ENCODE data around the gene MILR1.
"Not testable (repeated sequence)": the region's sequence is repeated elsewhere in the genome, so short reads cannot be mapped to it uniquely, and the experiment has no call there.

The MILR1 gene

GRCh38 chr17:64459284-64459747, 10.4 kb downstream of the MILR1 start:
- H3K4me3 ChIP-seq = no peak overlapping the region
- H3K9ac ChIP-seq (ENCODE audit: insufficient read length) = no peak overlapping the region
- no peak for DNase-seq (ENCODE audit: low read depth, low spot score)
- H3K9me3 ChIP-seq (ENCODE audit: low read depth, low read length) = no peaks in the 10 kb centered on the region
- TF ChIP-seq FOXP2 (optimal IDR thresholded peaks at IDR 0.05; ENCODE audit: control extremely low read depth, extremely low read length, insufficient read depth) = no peak
- TF ChIP-seq POLR2AphosphoS5 (IDR thresholded peaks at IDR 0.05; ENCODE audit: borderline replicate concordance, low read depth, low read length) = no peak
- no peak for TF ChIP-seq EZH2 (IDR thresholded peaks at IDR 0.05)
- H3K27ac ChIP-seq = no peak overlapping the region
- H3K36me3 ChIP-seq (ENCODE audit: insufficient read depth, low read length) = no peaks in the 10 kb centered on the region

- not testable (repeated sequence) for H3K27ac ChIP-seq; H3K9me3 ChIP-seq (ENCODE audit: low read depth, low read length); H3K36me3 ChIP-seq (ENCODE audit: insufficient read depth, low read length); H3K9ac ChIP-seq (ENCODE audit: insufficient read length); DNase-seq (ENCODE audit: low read depth, low spot score); H3K4me3 ChIP-seq
Measured at GRCh38 chr17:64459818-64460217, 10.9 kb downstream of the MILR1 start.

- no peak for DNase-seq (ENCODE audit: low read depth, low spot score)
Measured at GRCh38 chr17:64460955-64461354, 12.0 kb downstream of the MILR1 start.

GRCh38 chr17:64461788-64462187, 12.9 kb downstream of the MILR1 start:
- Histone ChIP-seq H3K9ac (ENCODE audit: insufficient read length) (no peak overlapping the region), H3K36me3 (ENCODE audit: insufficient read depth, low read length) (no peaks in the 10 kb centered on the region), H3K4me3 (no peak overlapping the region), H3K27ac (no peak overlapping the region), H3K9me3 (ENCODE audit: low read depth, low read length) (no peaks in the 10 kb centered on the region)
- TF ChIP-seq FOXP2 (optimal IDR thresholded peaks at IDR 0.05; ENCODE audit: control extremely low read depth, extremely low read length, insufficient read depth) = no peak
- no peak for TF ChIP-seq EZH2 (IDR thresholded peaks at IDR 0.05)
- TF ChIP-seq POLR2AphosphoS5 (IDR thresholded peaks at IDR 0.05; ENCODE audit: borderline replicate concordance, low read depth, low read length) = no peak
- no peak for DNase-seq (ENCODE audit: low read depth, low spot score)

More at GRCh38 chr17:64460955-64461354, 12.0 kb downstream of the MILR1 start:
- H3K4me3 ChIP-seq = no peak overlapping the region
- no peaks in the 10 kb centered on the region for H3K36me3 ChIP-seq (ENCODE audit: insufficient read depth, low read length)
- no peak overlapping the region for H3K9ac ChIP-seq (ENCODE audit: insufficient read length)
- no peaks in the 10 kb centered on the region for H3K9me3 ChIP-seq (ENCODE audit: low read depth, low read length)
- no peak overlapping the region for H3K27ac ChIP-seq
- TF ChIP-seq FOXP2 (optimal IDR thresholded peaks at IDR 0.05; ENCODE audit: control extremely low read depth, extremely low read length, insufficient read depth) (no peak), EZH2 (IDR thresholded peaks at IDR 0.05) (no peak), POLR2AphosphoS5 (IDR thresholded peaks at IDR 0.05; ENCODE audit: borderline replicate concordance, low read depth, low read length) (no peak)

- Histone ChIP-seq H3K4me3 (no peak overlapping the region), H3K9ac (ENCODE audit: insufficient read length) (no peak overlapping the region), H3K27ac (no peak overlapping the region), H3K9me3 (ENCODE audit: low read depth, low read length) (no peaks in the 10 kb centered on the region), H3K36me3 (ENCODE audit: insufficient read depth, low read length) (no peaks in the 10 kb centered on the region)
- TF ChIP-seq POLR2AphosphoS5 (IDR thresholded peaks at IDR 0.05; ENCODE audit: borderline replicate concordance, low read depth, low read length) (no peak), FOXP2 (optimal IDR thresholded peaks at IDR 0.05; ENCODE audit: control extremely low read depth, extremely low read length, insufficient read depth) (no peak), EZH2 (IDR thresholded peaks at IDR 0.05) (no peak)
- DNase-seq (ENCODE audit: low read depth, low spot score) = no peak
Measured at GRCh38 chr17:64466019-64466735, 17.3 kb downstream of the MILR1 start.

GRCh38 chr17:64466834-64467233, 17.9 kb downstream of the MILR1 start:
- H3K27ac ChIP-seq; H3K4me3 ChIP-seq; H3K36me3 ChIP-seq (ENCODE audit: insufficient read depth, low read length); H3K9me3 ChIP-seq (ENCODE audit: low read depth, low read length); H3K9ac ChIP-seq (ENCODE audit: insufficient read length); DNase-seq (ENCODE audit: low read depth, low spot score): not testable (repeated sequence)

GRCh38 chr17:64470625-64471024, 21.7 kb downstream of the MILR1 start:
- no peak overlapping the region for H3K27ac ChIP-seq
- no peak for DNase-seq (ENCODE audit: low read depth, low spot score)
- no peak for TF ChIP-seq POLR2AphosphoS5 (IDR thresholded peaks at IDR 0.05; ENCODE audit: borderline replicate concordance, low read depth, low read length)
- no peak for TF ChIP-seq EZH2 (IDR thresholded peaks at IDR 0.05)
- no peak for TF ChIP-seq FOXP2 (optimal IDR thresholded peaks at IDR 0.05; ENCODE audit: control extremely low read depth, extremely low read length, insufficient read depth)
- H3K9ac ChIP-seq (ENCODE audit: insufficient read length) = no peak overlapping the region
- no peaks in the 10 kb centered on the region for H3K36me3 ChIP-seq (ENCODE audit: insufficient read depth, low read length)
- no peaks in the 10 kb centered on the region for H3K9me3 ChIP-seq (ENCODE audit: low read depth, low read length)
- no peak overlapping the region for H3K4me3 ChIP-seq

GRCh38 chr17:64471440-64471839, 22.5 kb downstream of the MILR1 start:
- no peak for DNase-seq (ENCODE audit: low read depth, low spot score)
- TF ChIP-seq EZH2 (IDR thresholded peaks at IDR 0.05) (no peak), POLR2AphosphoS5 (IDR thresholded peaks at IDR 0.05; ENCODE audit: borderline replicate concordance, low read depth, low read length) (no peak), FOXP2 (optimal IDR thresholded peaks at IDR 0.05; ENCODE audit: control extremely low read depth, extremely low read length, insufficient read depth) (no peak)
- H3K9me3 ChIP-seq (ENCODE audit: low read depth, low read length) = no peaks in the 10 kb centered on the region
- H3K9ac ChIP-seq (ENCODE audit: insufficient read length) = no peak overlapping the region
- no peaks in the 10 kb centered on the region for H3K36me3 ChIP-seq (ENCODE audit: insufficient read depth, low read length)
- no peak overlapping the region for H3K4me3 ChIP-seq
- no peak overlapping the region for H3K27ac ChIP-seq

- Histone ChIP-seq H3K9ac (ENCODE audit: insufficient read length) (no peak overlapping the region), H3K27ac (no peak overlapping the region), H3K4me3 (no peak overlapping the region), H3K36me3 (ENCODE audit: insufficient read depth, low read length) (peaks cover 6% of the 10 kb centered on the region; the same call in 1 of the 2 replicates), H3K9me3 (ENCODE audit: low read depth, low read length) (no peaks in the 10 kb centered on the region)
- TF ChIP-seq FOXP2 (optimal IDR thresholded peaks at IDR 0.05; ENCODE audit: control extremely low read depth, extremely low read length, insufficient read depth) = no peak
- no peak for TF ChIP-seq EZH2 (IDR thresholded peaks at IDR 0.05)
- no peak for TF ChIP-seq POLR2AphosphoS5 (IDR thresholded peaks at IDR 0.05; ENCODE audit: borderline replicate concordance, low read depth, low read length)
- DNase-seq (ENCODE audit: low read depth, low spot score) = no peak
Measured at GRCh38 chr17:64472564-64472963, 23.6 kb downstream of the MILR1 start.

Measured in SK-N-MC (cell line).